HFF-Myc (cell line): ENCODE results near the gene BARX2.

Source experiments
- DNase-seq: peaks from one replicate; pipeline ENCODE4 v3.0.0-alpha.2; 2011; ENCODE audit warnings: low read depth; ENCODE audit errors: extremely low read depth
- H3K4me3 ChIP-seq: replicated peaks from 2 replicates; pipeline ENCODE4 v1.5.1; 2011; ENCODE audit warnings: low read depth, mild to moderate bottlenecking, control low read depth, low read length
- TF ChIP-seq, protein P1 (sequence below): IDR thresholded peaks from 2 replicates; pipeline ENCODE4 v1.5.1; 2012; ENCODE audit warnings: mild to moderate bottlenecking, low read depth, low read length, control low read depth; ENCODE audit errors: missing control alignments

Gene BARX2

DNA sequence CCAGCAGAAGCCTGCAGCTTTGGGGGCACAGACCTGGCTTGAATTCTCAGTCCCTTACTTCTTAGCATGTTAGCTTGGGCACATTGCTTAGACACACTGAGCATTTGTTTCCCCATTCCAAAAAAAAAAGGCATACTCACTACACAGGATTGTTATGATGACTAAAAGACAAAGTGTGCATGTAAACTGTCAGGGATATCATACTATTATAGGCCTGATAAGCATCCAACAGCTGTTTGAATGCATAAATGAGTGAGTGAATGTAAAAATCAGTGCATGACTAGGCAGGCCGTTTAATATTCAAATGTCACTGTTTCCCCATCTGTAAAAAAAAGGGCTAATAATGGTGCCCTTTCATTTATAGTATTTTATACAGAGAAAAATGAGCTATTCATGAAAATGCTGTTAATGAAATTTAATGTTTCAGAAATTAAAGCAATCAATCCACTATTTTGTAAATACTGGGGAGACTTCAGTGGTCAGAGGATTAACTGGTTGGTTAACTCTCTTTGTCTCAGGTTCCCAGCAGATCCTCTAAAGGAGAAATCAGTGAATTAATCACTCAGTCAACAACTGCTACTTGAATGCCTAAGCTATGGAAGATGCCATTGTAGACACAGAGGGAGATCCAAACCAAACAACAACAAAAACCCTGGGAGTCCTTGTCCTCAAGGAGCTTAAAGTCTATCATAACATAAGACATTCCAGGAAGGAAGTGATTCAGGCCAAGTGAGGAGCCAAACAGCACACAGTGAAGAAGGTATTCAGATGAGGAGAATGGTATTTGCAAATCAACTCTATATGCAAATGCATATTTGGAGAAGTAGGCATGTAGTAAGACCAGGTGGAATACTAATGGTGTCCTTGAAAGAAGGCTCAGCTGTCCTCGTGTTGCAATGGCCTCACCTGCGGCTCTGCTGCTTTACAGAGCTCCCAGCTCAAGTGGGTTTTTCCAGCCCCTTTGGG, 26.8 kb downstream of the BARX2 start:
- TF ChIP-seq, protein P1, sequence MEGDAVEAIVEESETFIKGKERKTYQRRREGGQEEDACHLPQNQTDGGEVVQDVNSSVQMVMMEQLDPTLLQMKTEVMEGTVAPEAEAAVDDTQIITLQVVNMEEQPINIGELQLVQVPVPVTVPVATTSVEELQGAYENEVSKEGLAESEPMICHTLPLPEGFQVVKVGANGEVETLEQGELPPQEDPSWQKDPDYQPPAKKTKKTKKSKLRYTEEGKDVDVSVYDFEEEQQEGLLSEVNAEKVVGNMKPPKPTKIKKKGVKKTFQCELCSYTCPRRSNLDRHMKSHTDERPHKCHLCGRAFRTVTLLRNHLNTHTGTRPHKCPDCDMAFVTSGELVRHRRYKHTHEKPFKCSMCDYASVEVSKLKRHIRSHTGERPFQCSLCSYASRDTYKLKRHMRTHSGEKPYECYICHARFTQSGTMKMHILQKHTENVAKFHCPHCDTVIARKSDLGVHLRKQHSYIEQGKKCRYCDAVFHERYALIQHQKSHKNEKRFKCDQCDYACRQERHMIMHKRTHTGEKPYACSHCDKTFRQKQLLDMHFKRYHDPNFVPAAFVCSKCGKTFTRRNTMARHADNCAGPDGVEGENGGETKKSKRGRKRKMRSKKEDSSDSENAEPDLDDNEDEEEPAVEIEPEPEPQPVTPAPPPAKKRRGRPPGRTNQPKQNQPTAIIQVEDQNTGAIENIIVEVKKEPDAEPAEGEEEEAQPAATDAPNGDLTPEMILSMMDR, result no peak
- no peak overlapping the region for H3K4me3 ChIP-seq
- no peak for DNase-seq

DNA sequence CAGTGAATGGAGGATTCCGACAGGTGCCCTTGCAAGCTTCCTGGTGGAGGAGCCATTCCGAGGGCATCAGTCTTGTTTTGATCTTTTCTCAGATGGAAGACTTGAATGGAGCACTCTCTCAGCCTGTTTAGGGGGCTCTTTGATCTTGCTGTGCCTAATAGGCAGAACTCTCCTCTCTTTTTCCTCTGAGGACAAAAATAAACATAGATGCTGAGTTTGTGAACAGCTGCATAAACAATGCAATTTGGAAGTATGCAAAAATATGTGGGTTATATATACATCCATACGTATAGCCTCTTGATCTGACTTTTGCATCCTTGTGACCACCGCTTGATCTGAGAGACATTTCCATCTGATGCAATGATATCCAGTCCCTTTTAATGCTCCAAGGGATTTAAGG, 29.1 kb downstream of the BARX2 start:
- H3K4me3 ChIP-seq, result no peak overlapping the region
- TF ChIP-seq, protein P1, result no peak
- DNase-seq, result no peak

DNA sequence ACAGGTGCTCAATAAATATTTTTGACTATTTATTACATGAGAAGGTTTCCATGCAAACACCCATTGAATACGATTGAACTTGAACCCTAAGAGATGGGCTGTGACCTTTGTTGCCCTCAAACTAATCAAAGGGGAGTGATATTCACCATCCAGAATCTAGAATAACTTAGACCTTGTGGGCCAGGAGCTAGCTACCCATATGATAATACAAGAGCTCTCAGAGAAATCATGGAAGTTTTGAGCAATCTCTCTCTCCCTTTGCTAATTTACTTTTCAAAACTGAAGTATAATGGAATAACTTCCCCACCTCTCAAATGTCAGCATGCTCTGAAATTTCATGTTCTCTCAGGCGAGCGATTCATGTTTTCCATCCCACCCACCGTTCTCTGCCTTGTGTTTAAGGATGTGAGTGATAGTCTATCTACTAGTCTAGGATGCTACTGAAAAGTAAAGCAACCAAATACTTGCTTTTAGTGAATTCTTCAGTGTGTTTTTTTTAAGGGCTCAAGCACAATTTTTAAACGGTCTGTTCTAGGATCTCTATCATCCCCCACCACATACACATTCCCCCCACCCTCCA, 33.3 kb downstream of the BARX2 start:
- TF ChIP-seq, protein P1, result no peak
- H3K4me3 ChIP-seq, result no peak overlapping the region
- DNase-seq, result no peak

DNA sequence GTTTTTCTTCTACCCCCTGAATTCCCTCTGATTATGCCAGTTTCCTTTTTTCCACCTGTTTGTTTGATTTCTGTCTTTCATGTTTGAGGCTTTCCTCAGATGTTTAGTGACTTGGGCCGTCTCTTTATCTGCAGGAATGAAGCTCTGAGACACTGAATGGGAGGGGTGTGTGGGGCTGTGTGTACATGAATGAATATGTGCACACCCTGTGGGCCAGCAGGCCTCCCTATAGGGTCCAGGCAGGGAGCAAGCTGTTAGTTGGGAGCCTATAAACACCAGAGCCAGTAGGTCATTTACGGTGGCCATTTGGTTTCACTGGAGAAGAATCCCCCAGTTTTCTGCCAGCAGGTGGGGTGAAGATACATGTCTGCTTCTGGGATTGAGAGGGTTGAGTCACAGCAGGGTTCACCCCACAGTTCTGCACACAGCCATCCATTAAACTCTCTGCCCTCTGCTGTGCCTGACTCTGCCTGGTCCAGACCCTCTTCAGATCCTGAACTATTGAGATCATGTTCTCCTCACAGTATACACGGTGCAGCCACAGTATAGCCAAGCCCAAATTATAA, 34.8 kb downstream of the BARX2 start:
- no peak overlapping the region for H3K4me3 ChIP-seq
- TF ChIP-seq, protein P1, result no peak
- no peak for DNase-seq

- TF ChIP-seq, protein P1, result no peak
- no peak overlapping the region for H3K4me3 ChIP-seq
- no peak for DNase-seq
Observed at GRCh38 chr11:129412494-129412893, 36.8 kb downstream of the BARX2 start.

- no peak for DNase-seq
- TF ChIP-seq, protein P1, result no peak
- no peak overlapping the region for H3K4me3 ChIP-seq
Observed at GRCh38 chr11:129414144-129414872, 38.7 kb downstream of the BARX2 start.
